Epithelial cell of proximal tubule (primary cell): ENCODE results near the gene FCF1. TPM values are rescaled to one million over a fixed set of nuclear protein-coding genes. Genes with fewer than 3 reads are reported as not detected.

ENCODE experiments used
- DNase-seq: peaks from one replicate; pipeline ENCODE4 v3.0.0-alpha.2; 2011; ENCODE audit warnings: low read depth
- H3K4me3 ChIP-seq: 2 replicates; pipeline ENCODE4 v1.5.1; 2011; ENCODE audit warnings: low read depth, mild to moderate bottlenecking, low read length
- CTCF ChIP-seq: conservative IDR thresholded peaks from 2 replicates; pipeline ENCODE4 v1.5.1; 2012; ENCODE audit warnings: low read depth, mild to moderate bottlenecking, low read length
- total RNA-seq: library from RNA; depleted of rRNA; stranded (reverse); fragments of >200 nt; gene quantifications from 2 replicates; pipeline ENCODE4 v1.2.3, GENCODE V29; 2015

Gene FCF1
- total RNA-seq, 1 donor from 2014 or later: 21.4 TPM

GRCh38 chr14:74670726-74671411 lies 42.1 kb upstream of the FCF1 start:
- DNase-seq: no peak
- no peak overlapping the region for H3K4me3 ChIP-seq
- TF ChIP-seq CTCF: no peak

GRCh38 chr14:74671789-74672188 lies 41.2 kb upstream of the FCF1 start:
- DNase-seq: peak; percentile 35
- no peak for TF ChIP-seq CTCF
- no peak overlapping the region for H3K4me3 ChIP-seq

- H3K4me3 ChIP-seq: no peak overlapping the region
- no peak for DNase-seq
- no peak for TF ChIP-seq CTCF
Measured at GRCh38 chr14:74673768-74674167, 39.2 kb upstream of the FCF1 start.

- no peak for DNase-seq
- no peak for TF ChIP-seq CTCF
- H3K4me3 ChIP-seq: no peak overlapping the region
Measured at GRCh38 chr14:74675219-74675618, 37.7 kb upstream of the FCF1 start.

GRCh38 chr14:74682169-74682952 lies 30.6 kb upstream of the FCF1 start:
- no peak for TF ChIP-seq CTCF
- no peak for DNase-seq
- H3K4me3 ChIP-seq: no peak overlapping the region

- no peak for DNase-seq
- no peak overlapping the region for H3K4me3 ChIP-seq
- TF ChIP-seq CTCF: no peak
Measured at GRCh38 chr14:74683406-74683805, 29.5 kb upstream of the FCF1 start.
